ENCODE measurements around the gene ABHD17B.

ABHD17B gene

GRCh38 chr9:71879644-71880174 is 31.3 kb downstream of the ABHD17B start:
- no peak for DNase-seq (ENCODE audit: extremely low read depth in 1 of 2, low read depth in 1 of 2)

DNA sequence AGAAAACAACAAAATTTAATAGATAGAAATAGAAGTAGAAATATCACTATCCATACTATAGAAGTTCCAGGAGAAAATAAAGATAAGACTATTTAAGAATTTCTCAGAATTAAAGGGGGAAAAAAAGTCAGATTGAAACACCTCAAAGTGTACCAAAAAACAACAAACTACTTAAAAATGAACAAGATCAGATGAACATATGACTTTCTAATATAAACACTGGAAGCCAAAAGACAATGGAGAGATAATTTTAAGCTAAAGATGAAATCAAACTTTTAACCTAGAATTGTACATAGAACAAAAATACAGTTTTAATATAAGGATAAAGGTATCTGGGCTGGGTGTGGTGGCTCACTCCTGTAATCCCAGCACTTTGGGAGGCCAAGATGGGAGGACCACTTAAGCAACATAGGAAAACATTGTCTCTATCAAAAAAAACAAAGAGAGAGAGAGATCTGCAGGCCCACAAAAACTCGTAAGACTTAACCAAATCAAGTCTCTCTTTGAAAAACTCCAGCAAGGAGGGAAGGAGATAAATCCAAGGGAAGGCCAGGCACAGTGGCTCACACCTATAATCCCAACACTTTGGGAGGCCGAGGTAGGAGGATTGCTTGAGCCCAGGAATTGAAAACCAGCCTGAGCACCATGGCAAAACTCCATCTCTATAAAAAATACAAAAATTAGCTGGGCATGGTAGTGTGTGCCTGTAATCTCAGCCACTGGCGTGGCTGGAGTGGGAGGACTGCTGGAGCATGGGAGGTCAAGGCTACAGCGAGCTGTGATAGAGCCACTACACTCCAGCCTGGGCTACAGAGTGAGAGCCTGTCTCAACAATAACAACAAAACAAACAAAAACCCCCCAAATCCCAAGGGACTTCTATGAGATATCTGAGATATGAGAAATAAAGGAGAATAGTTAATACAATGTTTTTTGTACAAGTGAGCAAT is 32.4 kb downstream of the ABHD17B start:
- no peak for DNase-seq (ENCODE audit: extremely low read depth in 1 of 2, low read depth in 1 of 2)

GRCh38 chr9:71876829-71877228 is 34.2 kb downstream of the ABHD17B start:
- no peak for DNase-seq (ENCODE audit: extremely low read depth in 1 of 2, low read depth in 1 of 2)

GRCh38 chr9:71876106-71876505 is 34.9 kb downstream of the ABHD17B start:
- DNase-seq (ENCODE audit: extremely low read depth in 1 of 2, low read depth in 1 of 2), result no peak

- DNase-seq (ENCODE audit: extremely low read depth in 1 of 2, low read depth in 1 of 2), result no peak
Measured at GRCh38 chr9:71875345-71875744, 35.6 kb downstream of the ABHD17B start.

DNA sequence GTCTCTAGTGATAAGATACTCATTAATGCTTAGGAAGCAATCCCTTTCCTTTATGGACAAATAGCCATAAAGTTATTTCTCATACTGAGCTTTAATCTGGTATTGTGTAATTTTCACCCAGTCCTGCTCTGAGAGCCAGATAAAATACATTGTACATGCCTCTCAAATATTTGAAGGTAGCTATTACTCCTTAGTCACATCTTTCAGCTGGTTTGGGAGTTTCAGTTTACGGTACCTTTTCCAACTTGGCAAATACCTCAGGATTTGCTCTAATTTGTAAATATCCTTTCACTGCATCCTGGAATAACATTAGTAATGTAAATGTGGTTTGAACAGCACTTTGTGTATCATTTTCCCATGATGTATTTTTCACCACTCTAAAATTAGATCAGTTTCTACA is 47.4 kb downstream of the ABHD17B start:
- no peak for DNase-seq (ENCODE audit: extremely low read depth in 1 of 2, low read depth in 1 of 2)

- DNase-seq (ENCODE audit: extremely low read depth in 1 of 2, low read depth in 1 of 2), result no peak
Measured at GRCh38 chr9:71861618-71862017, 49.4 kb downstream of the ABHD17B start.

GRCh38 chr9:71859939-71860338 is 51.1 kb downstream of the ABHD17B start:
- DNase-seq (ENCODE audit: extremely low read depth in 1 of 2, low read depth in 1 of 2), result no peak

DNA sequence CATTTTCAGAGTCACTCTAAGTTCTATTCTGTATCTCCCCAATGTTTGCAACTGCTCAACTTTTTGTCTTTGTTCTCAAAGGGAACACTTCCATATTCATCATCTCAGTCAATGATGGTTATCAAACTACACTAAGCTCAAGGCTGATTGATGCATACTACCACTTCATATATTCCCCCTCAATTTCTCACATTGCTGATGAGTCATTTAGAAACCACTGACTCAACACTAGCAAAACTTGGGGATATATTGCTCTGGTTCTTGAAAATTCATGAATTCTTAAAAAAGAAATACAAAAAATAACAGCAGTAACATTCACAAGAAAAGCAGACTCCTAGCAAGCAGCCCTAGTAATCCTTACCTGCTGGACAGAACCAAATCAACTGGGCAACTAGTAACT is 52.2 kb downstream of the ABHD17B start:
- no peak for DNase-seq (ENCODE audit: extremely low read depth in 1 of 2, low read depth in 1 of 2)

- no peak for DNase-seq (ENCODE audit: extremely low read depth in 1 of 2, low read depth in 1 of 2)
Measured at GRCh38 chr9:71858102-71858798, 52.7 kb downstream of the ABHD17B start.

DNA sequence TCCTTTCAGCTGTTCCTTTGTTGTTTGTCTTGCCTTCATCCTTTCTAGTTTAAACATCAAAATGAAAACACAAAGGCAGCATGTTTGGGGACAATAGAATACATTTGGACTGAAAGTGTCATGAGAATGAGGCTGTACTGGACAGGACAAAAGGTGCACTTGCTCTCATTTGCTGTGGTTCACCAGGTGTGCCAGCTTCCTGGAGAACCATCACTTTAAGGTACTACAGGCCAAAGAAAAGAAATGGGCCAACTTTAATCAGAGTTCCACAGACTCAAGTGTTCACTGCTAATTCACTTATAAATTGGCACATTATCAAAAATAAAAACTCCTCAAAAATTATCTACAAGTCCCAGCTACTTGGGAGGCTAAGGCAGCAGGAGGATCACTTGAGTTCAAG is 53.8 kb downstream of the ABHD17B start:
- DNase-seq (ENCODE audit: extremely low read depth in 1 of 2, low read depth in 1 of 2), result no peak

- no peak for DNase-seq (ENCODE audit: extremely low read depth in 1 of 2, low read depth in 1 of 2)
Measured at GRCh38 chr9:71854811-71855210, 56.2 kb downstream of the ABHD17B start.

GRCh38 chr9:71853084-71853483 is 57.9 kb downstream of the ABHD17B start:
- DNase-seq (ENCODE audit: extremely low read depth in 1 of 2, low read depth in 1 of 2), result no peak

DNA sequence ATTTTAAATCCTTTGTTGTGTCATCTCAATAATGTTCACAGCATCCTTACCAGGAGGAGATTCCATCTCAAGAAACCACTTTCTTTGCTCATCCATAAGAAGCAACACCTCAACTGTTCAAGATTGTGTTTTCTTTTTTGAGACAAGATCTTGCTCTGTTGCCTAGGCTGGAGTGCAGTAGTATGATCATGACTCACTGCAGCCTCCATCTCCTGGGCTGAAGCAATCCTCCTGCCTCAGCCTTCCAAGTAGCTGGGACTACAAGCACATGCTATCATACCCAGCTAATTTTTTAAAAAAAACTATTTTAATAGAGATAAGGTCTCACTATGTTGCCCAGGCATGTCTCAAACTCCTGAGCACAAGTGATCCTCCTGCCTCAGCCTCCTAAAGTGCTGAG is 60.0 kb downstream of the ABHD17B start:
- no peak for DNase-seq (ENCODE audit: extremely low read depth in 1 of 2, low read depth in 1 of 2)

GRCh38 chr9:71847892-71848291 is 63.1 kb downstream of the ABHD17B start:
- no peak for DNase-seq (ENCODE audit: extremely low read depth in 1 of 2, low read depth in 1 of 2)

DNA sequence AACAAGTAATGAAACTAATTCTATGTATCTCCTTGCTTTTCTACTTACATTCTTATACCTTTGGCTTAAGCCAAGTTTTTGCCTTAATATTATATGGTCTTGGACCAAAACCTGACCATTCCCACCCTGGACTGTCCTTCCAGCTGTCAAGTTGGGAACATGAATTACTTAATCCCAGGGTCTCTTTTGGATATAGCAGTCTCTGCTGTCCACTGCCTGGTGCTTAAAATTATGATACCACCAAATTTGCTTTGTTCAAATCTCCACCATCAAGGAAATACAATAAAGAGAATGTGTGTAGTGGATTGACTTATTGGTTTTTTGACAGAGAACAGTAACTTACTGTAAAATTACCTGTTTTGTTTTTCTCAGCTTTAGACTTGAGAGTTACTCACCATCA is 66.2 kb downstream of the ABHD17B start:
- no peak for DNase-seq (ENCODE audit: extremely low read depth in 1 of 2, low read depth in 1 of 2)

DNA sequence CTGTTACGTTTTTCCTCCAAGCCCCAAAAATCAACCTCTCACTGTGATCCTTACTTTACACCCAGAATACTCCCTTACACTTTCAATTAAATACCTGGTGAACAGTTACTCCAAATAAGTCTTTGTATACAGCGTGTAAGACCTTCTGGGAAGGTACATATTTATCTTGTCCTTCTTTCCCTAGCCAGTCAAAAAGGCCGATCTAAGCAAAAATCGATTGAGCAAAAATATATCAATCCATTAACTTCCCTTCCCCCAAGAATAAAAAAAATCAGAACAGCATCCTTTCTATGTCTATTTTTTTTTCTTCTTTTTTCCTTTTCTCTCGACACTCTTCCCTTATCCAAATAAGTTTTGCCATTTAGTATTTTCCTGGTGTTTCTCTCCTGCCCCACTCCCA is 71.3 kb downstream of the ABHD17B start:
- DNase-seq (ENCODE audit: extremely low read depth in 1 of 2, low read depth in 1 of 2), result no peak

GRCh38 chr9:71835596-71835995 is 75.4 kb downstream of the ABHD17B start:
- DNase-seq (ENCODE audit: extremely low read depth in 1 of 2, low read depth in 1 of 2), result no peak

DNA sequence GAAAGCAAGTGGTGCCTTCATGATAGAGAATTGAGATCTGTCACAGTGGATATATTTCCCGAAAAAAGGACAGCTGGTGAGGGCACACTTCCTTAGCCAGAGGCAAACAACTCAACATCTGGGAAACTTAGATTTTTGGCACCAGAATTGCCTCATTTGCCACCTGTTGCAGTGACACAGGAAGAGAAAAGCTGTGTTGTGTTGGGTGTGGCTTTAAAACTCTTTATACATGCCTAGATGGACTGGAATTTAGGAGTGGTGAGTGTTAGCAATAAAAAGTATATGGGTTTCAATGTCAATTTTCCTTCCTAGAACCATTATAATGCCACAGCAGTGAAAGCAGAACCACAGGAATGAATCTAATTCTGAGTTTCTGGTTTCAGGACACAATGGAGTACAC is 80.1 kb downstream of the ABHD17B start:
- DNase-seq (ENCODE audit: extremely low read depth in 1 of 2, low read depth in 1 of 2), result no peak

- DNase-seq (ENCODE audit: extremely low read depth in 1 of 2, low read depth in 1 of 2), result no peak
Measured at GRCh38 chr9:71830153-71830552, 80.8 kb downstream of the ABHD17B start.

DNA sequence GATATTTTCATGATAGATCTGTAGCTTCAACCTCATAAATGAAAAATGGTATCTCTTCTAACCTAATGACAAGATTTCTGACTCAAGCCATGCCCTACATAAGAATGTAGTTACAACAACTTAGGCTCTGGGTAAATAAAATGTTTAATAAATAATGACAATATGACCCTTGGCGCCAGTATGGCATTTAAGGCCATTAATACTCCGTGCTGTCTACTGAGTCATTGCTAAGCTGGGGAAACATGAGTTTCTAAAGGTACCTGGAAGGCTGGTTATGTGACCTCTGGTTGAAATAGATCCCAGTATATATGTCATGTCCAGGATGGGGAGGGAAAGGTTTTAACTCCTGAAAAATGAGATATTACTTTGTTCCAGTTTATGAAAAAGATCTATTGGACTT is 84.7 kb downstream of the ABHD17B start:
- no peak for DNase-seq (ENCODE audit: extremely low read depth in 1 of 2, low read depth in 1 of 2)

GRCh38 chr9:71824257-71824656 is 86.7 kb downstream of the ABHD17B start:
- no peak for DNase-seq (ENCODE audit: extremely low read depth in 1 of 2, low read depth in 1 of 2)
